ENCODE data around the gene TNRC6C.

DNA sequence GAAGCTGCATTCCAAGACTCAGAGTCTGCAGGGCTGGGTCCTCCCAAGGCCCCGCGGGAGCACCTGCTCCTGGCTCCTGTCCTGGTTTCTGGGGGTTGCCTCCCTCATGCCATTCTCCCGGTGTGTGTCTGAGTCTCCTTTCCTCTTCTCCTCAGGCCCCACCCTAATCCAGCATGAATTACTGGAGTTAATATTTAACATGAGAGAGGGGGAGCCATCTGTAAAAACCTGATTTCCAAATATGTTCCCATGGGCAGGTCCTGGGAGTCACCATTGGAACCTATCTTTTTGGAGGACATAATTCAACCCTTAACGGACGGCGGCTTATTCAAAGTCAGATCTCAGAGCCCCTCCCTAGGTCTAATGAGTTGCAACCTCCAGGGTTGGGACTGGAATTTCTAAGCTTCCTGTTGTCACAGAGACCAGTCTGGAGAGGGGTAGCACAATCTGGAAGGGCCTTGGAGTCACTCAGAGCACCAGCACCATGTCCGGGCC lies 193.1 kb downstream of the TNRC6C start:
- TF ChIP-seq CTCF (IDR thresholded peaks at IDR 0.05; ENCODE audit: low read depth, low read length) (no peak), POLR2A (IDR thresholded peaks at IDR 0.05; ENCODE audit: extremely low read depth, insufficient read length) (no peak), MAX (IDR thresholded peaks at IDR 0.05; ENCODE audit: low read depth, low read length) (no peak), MYC (IDR thresholded peaks at IDR 0.05; ENCODE audit: low read depth, low read length) (no peak)

All from NB4 (cell line).